Measurements from ENCODE around the gene PSPH. TPM values are rescaled to one million over a fixed set of nuclear protein-coding genes. Genes with fewer than 3 reads are reported as not detected.
"Not testable (repeated sequence)": the region's sequence is repeated elsewhere in the genome, so short reads cannot be mapped to it uniquely, and the experiment has no call there.

PSPH gene
- total and polyA plus RNA-seq, 8 donors: 3.3 to 9.1 (median 5.1) TPM

DNA sequence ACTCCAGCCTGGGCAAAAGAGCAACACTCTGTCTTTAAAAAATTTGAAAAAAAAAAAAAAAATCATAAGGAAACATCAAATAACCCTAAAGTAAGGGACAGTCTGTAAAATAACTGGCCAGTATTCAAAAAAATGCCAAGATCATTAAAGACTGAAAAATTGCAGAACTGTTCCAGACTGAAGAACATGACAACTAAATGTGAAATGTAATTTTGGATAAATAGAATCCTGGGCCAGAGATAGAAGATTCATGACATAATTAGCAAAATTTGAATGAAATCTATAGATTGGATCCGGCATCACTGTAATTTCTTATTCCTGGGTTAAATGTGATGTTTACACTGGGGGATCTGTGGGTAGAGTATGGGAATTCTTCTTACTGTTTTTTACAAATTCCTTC, 3.0 kb downstream of the PSPH start:
- no peak overlapping the region for H3K4me3 ChIP-seq
- FAIRE-seq (no peak), ATAC-seq (no peak), DNase-seq (no peak)
- WGBS, 2 donors: 82 to 92% methylated on average over 1 of the region's 1 CpG
- intact Hi-C loops (cut with DNase I): no loop called here
- peaks cover 20 to 30% (median 24%) of the 10 kb centered on the region in 3 donors for H3K4me1 ChIP-seq
- H3K9me3 ChIP-seq: no peaks in the 10 kb centered on the region
- TF ChIP-seq, protein P1, sequence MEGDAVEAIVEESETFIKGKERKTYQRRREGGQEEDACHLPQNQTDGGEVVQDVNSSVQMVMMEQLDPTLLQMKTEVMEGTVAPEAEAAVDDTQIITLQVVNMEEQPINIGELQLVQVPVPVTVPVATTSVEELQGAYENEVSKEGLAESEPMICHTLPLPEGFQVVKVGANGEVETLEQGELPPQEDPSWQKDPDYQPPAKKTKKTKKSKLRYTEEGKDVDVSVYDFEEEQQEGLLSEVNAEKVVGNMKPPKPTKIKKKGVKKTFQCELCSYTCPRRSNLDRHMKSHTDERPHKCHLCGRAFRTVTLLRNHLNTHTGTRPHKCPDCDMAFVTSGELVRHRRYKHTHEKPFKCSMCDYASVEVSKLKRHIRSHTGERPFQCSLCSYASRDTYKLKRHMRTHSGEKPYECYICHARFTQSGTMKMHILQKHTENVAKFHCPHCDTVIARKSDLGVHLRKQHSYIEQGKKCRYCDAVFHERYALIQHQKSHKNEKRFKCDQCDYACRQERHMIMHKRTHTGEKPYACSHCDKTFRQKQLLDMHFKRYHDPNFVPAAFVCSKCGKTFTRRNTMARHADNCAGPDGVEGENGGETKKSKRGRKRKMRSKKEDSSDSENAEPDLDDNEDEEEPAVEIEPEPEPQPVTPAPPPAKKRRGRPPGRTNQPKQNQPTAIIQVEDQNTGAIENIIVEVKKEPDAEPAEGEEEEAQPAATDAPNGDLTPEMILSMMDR (IDR thresholded peaks at IDR 0.05): no peak
- H3K36me3 ChIP-seq: no peaks in the 10 kb centered on the region
- peak overlapping the region in 3 of 4 donors; percentile 9 to 85 (median 85) for H3K27ac ChIP-seq
- H3K27me3 ChIP-seq: no peaks in the 10 kb centered on the region

GRCh38 chr7:56047446-56048116, 3.7 kb downstream of the PSPH start:
- peak in 2 of 6 donors; percentile 25 to 45 for DNase-seq
- intact Hi-C loops (cut with DNase I); H3K36me3 ChIP-seq; H3K9me3 ChIP-seq; FAIRE-seq; H3K27me3 ChIP-seq: not testable (repeated sequence)
- WGBS, 2 donors: 29 to 41% methylated on average over 11 of the region's 11 CpGs
- Histone ChIP-seq H3K4me3 (peak overlapping the region in 1 of 4 donors; percentile 2), H3K27ac (peak overlapping the region; percentile 54 to 85 (median 72)), H3K4me1 (peaks cover 14 to 24% (median 24%) of the 10 kb centered on the region in 3 donors)
- ATAC-seq: peak; percentile 5 to 25 (median 10)

- ATAC-seq: peak; percentile 45 to 64 (median 58)
- FAIRE-seq: no peak
- peaks cover 14 to 24% (median 24%) of the 10 kb centered on the region in 3 donors for H3K4me1 ChIP-seq
- no peaks in the 10 kb centered on the region for H3K36me3 ChIP-seq
- intact Hi-C loops (cut with DNase I): no loop called here
- 15 to 16% methylated on average over 5 of the region's 5 CpGs for WGBS, 2 donors
- no peaks in the 10 kb centered on the region for H3K27me3 ChIP-seq
- no peaks in the 10 kb centered on the region for H3K9me3 ChIP-seq
- no peak overlapping the region for H3K4me3 ChIP-seq
- H3K27ac ChIP-seq: peak overlapping the region; percentile 54 to 85 (median 72)
- peak in 4 of 6 donors; percentile 18 to 64 (median 56) for DNase-seq
- TF ChIP-seq, protein P1 (IDR thresholded peaks at IDR 0.05): no peak
Measured at GRCh38 chr7:56046721-56047445, 4.4 kb downstream of the PSPH start.

- H3K36me3 ChIP-seq; H3K4me3 ChIP-seq; H3K9me3 ChIP-seq; H3K27me3 ChIP-seq; intact Hi-C loops (cut with DNase I); FAIRE-seq; ATAC-seq: not testable (repeated sequence)
- H3K4me1 ChIP-seq: peaks cover 14 to 24% (median 24%) of the 10 kb centered on the region in 3 donors
- H3K27ac ChIP-seq: peak overlapping the region in 3 of 4 donors; percentile 60 to 85 (median 85)
- DNase-seq: peak in 1 of 6 donors; percentile 6
- WGBS, 2 donors: 93 to 95% methylated on average over 2 of the region's 2 CpGs
Measured at GRCh38 chr7:56045758-56046157, 5.5 kb downstream of the PSPH start.

DNA sequence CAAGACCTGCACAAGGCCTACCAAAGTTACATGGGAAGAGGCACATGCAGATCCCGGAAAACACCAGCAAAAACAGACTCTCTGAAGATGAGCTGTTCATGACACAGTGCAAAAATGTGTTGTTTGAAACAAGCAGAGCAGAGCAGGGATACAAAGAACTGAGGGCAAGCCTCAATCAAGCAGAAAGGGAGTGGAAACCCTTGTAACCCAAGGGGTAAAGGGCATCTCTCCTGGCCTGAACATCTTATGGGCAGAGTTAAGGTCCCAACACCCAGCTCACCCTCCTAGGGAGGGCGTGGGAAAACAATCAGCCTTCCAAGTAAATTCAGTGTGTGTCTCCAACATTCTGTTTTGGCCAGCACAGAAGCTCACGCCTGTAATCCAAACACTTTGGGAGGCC, 10.5 kb downstream of the PSPH start:
- H3K9me3 ChIP-seq: no peaks in the 10 kb centered on the region
- H3K27ac ChIP-seq: peak overlapping the region in 1 of 4 donors; percentile 33
- TF ChIP-seq, protein P1 (IDR thresholded peaks at IDR 0.05): no peak
- 57 to 64% methylated on average over 3 of the region's 3 CpGs for WGBS, 2 donors
- no peaks in the 10 kb centered on the region for H3K36me3 ChIP-seq
- intact Hi-C loops (cut with DNase I): no loop called here
- H3K27me3 ChIP-seq: no peaks in the 10 kb centered on the region
- no peaks in the 10 kb centered on the region for H3K4me1 ChIP-seq
- peak in 2 of 4 donors; percentile 11 to 61 for ATAC-seq
- DNase-seq: no peak
- no peak for FAIRE-seq
- H3K4me3 ChIP-seq: no peak overlapping the region

All from pancreas (tissue), 10 donors.